Fibroblast of pulmonary artery (primary cell): ENCODE results near the gene PCDH9.

Source experiments
- DNase-seq: peaks from one replicate; pipeline ENCODE4 v3.0.0-alpha.2; 2010; ENCODE audit warnings: low read depth
- H3K4me3 ChIP-seq: replicated peaks from 2 replicates; pipeline ENCODE4 v1.5.1; 2011; ENCODE audit warnings: low read depth, mild to moderate bottlenecking, control low read depth, low read length, moderate library complexity
- TF ChIP-seq, protein P1 (sequence below): IDR thresholded peaks from 2 replicates; pipeline ENCODE4 v1.5.1; 2011; ENCODE audit warnings: mild to moderate bottlenecking, control low read depth, low read length, inconsistent platforms; ENCODE audit errors: missing control alignments

PCDH9 gene

DNA sequence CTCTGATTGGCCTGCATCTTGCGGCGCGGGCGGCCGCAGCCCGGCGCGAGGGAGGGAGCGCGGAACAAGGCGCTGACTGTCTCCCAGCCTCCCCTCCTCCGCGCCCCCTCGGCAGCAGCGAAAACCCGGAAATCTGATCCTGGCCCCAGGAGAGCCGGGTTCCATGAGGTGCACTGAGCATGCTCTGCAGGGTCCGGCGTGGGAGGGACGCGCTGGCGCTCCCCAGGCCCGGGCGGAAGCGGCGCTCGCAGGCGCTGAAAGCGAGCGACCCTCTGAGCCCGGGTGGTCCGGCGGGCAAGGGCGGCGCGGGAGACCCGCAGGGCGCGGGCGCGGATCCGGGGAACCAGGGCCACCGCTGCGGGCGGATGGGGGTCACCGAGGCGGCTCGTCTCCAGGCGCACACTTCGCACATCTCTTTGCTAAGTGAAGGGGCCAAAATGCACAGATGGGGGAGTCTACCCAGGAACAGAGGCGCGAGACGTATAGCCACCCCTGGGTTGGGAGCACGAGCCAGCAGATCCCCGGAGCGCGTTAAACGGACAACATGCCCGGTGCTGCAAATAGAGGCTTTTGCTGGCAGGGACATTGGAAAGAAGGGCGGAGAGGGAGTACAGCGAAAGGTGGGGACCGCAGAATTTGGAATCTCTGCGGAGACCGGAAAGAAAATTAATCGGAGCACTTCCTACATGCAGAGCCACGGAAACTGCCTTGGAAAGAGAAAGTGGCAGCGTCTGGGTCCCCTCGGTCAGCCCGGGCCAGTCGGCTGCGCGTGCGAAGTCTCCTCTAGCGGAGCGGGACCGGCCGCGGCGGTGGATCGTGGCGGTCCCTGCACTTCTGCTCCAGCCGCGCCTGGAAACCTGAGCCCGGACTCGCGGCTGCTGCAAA lies 510 bp upstream of the PCDH9 start:
- TF ChIP-seq, protein P1, sequence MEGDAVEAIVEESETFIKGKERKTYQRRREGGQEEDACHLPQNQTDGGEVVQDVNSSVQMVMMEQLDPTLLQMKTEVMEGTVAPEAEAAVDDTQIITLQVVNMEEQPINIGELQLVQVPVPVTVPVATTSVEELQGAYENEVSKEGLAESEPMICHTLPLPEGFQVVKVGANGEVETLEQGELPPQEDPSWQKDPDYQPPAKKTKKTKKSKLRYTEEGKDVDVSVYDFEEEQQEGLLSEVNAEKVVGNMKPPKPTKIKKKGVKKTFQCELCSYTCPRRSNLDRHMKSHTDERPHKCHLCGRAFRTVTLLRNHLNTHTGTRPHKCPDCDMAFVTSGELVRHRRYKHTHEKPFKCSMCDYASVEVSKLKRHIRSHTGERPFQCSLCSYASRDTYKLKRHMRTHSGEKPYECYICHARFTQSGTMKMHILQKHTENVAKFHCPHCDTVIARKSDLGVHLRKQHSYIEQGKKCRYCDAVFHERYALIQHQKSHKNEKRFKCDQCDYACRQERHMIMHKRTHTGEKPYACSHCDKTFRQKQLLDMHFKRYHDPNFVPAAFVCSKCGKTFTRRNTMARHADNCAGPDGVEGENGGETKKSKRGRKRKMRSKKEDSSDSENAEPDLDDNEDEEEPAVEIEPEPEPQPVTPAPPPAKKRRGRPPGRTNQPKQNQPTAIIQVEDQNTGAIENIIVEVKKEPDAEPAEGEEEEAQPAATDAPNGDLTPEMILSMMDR, result no peak
- DNase-seq, result peak; percentile 98
- H3K4me3 ChIP-seq, result peak overlapping the region; percentile 78

DNA sequence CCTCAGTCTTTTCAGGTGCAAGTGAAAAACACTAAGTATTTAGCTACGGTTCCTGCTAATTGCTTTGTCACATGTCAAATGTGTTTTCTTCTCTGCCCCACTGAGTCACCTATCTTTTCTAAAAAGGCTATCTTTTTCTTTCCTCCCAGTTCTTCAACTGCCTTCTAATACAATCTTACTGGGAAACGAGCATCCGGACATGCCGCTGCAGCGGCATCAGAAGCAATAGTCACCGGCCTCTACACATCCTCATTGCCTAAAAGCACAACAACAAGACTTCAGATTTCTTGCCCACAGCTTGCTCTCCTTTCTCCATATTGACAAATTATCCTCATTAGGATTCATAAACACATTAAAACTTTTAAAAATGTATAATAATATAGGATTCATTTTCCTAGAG lies 1.2 kb downstream of the PCDH9 start:
- peak; percentile 33 for DNase-seq
- TF ChIP-seq, protein P1, result no peak
- H3K4me3 ChIP-seq, result peak overlapping the region; percentile 78

DNA sequence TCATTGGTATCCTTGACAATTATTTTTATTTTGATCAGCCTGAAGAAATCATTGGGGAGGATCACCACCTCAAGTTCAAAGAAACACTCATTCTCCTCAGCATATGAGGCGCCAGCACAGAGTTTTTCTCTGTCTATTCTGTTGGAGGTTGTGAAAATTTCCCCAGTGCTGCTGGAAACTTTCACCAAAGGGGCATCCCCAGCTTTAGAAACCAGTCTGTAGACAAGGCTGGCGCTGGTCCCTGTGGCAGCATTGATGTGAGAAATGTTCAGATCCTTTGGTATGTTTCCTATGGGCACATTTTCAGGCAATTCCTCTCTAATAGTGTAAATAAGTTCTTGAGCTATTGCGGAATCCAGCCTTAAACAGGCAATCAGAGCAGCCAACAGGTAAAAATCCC lies 2.1 kb downstream of the PCDH9 start:
- no peak for DNase-seq
- H3K4me3 ChIP-seq, result peak overlapping the region; percentile 78
- TF ChIP-seq, protein P1, result no peak

DNA sequence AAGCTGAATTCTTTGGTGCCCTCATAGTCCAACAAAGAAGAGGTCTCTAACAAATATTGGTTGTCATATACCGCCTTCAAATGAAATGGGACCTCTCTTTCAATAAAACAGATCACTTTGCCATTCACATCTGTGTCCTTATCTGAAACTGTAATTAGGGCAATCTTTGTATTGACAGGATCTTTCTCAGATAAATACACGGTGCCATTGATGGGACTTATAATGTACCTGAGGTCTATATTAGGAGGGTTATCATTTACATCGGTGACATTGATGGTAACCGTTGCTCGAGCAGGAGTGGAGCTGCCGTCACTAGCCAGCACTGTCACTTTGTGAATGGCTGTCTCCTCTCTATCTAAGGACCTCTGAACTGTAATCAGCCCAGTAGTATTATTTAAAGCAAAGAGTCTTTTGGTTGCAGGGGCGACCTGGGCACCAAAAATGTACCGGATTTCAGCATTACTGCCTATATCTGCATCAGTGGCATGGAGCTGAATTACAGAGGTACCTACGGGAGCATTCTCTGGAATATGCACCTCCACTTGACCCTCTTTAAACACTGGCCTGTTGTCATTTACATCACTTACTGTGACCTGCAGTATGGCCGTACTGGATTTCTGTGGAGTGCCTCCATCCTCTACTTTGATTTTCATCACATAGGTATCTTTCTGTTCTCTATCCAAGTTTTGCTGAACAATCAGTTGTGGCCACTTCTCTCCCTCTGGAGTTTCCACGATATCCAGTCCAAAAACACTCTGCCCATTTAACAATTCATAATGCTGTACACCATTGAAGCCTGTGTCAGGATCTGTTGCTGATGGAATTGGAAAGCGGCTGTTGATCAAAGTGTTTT lies 2.8 kb downstream of the PCDH9 start:
- DNase-seq, result no peak
- H3K4me3 ChIP-seq, result peak overlapping the region; percentile 78
- TF ChIP-seq, protein P1, result no peak

DNA sequence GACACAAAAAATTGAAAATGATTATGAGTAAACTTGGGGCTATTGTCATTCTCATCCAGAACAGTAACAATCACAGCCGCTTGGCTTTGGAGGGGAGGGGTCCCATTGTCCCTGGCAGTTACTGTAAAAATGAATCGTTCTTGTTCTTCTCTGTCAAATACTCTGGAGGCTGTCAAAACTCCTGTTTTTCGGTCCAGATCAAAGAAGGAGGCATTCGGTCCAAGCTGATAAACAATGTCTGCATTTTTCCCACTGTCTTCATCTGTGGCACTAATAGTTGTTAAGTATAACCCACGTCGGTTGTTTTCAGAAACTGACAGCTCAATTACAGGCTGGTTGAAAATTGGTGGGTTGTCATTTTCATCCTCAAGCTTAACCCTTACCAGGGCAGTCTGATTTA lies 3.4 kb downstream of the PCDH9 start:
- DNase-seq, result no peak
- no peak overlapping the region for H3K4me3 ChIP-seq
- TF ChIP-seq, protein P1, result no peak

DNA sequence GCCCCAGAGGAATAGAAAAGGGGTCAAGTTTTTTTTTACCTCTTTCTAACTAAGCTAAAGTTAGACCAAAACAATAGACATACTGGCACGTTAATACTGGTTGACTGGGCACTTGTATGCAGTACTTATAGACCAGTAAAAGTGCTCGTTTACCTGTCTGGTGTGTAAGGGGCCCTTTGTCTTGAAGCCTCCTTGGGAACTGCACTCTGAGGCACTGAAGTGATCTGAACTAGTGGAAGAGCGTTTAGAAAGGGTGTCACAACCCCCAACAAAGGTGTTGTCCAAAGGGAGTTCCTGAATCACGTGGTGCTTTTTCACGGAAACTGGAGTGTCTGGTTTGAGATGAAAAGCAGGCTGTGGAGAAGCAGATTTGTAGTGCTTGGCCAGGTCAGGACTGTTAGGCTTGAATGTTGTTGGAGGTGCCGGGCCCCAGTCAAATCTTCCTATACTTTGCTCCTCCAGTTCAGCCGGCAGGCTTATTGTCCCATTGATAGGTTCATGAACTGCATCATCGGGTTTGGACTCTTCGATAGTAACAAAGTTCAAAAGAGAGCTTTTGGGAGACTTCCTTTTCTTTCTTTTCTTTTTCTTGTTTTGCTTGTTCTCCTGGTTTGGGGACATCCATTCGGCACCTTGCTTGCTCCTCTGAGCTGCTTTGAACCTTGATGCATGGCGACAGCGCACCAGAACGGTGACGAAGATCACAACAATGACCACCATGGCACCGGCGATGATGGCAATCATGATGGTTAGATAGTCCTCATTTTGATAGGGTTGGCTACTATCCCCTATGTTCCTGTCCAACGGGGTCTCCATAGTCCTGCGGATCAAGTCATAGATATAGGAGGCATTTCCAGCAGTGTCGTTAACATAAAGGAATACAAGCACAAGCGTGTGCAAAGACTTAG lies 4.6 kb downstream of the PCDH9 start:
- no peak overlapping the region for H3K4me3 ChIP-seq
- TF ChIP-seq, protein P1, result no peak
- no peak for DNase-seq
